Measurements from ENCODE around the gene GTF2IRD2.
"Not testable (repeated sequence)": the region's sequence is repeated elsewhere in the genome, so short reads cannot be mapped to it uniquely, and the experiment has no call there.

DNA sequence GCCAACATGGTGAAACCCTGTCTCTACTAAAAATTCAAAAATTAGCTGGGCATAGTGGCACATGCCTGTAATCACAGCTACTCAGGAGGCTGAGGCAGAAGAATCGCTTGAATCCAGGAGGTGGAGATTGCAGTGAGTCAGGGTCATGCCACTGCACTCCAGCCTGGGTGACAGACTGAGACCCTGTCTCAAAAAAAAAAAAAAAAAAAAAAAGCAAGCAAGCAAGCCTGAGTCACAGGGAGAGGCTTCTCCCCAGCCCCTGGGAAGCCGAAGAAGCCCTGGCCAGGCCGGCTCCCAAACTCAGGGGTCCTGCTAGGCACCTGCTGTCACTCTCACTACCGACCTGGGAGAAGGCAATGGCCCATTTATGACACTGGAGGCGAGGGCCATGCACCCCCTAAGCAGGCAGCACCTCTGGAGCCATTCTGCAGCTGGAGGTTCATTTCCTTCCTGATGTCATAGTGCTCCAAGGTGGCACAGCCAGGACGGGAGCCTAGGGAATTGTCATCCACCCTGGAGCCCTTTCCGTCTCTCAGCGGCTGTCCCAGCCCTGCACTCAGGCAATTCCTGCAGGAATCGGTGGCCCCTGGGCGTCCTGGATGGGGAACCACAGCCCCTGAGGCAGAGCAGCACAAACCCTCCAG is 22.8 kb upstream of the GTF2IRD2 start:
- TF ChIP-seq, protein P1, sequence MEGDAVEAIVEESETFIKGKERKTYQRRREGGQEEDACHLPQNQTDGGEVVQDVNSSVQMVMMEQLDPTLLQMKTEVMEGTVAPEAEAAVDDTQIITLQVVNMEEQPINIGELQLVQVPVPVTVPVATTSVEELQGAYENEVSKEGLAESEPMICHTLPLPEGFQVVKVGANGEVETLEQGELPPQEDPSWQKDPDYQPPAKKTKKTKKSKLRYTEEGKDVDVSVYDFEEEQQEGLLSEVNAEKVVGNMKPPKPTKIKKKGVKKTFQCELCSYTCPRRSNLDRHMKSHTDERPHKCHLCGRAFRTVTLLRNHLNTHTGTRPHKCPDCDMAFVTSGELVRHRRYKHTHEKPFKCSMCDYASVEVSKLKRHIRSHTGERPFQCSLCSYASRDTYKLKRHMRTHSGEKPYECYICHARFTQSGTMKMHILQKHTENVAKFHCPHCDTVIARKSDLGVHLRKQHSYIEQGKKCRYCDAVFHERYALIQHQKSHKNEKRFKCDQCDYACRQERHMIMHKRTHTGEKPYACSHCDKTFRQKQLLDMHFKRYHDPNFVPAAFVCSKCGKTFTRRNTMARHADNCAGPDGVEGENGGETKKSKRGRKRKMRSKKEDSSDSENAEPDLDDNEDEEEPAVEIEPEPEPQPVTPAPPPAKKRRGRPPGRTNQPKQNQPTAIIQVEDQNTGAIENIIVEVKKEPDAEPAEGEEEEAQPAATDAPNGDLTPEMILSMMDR (IDR thresholded peaks at IDR 0.05): not testable (repeated sequence)
- TF ChIP-seq POLR2A (IDR thresholded peaks at IDR 0.05): not testable (repeated sequence)

Data from sigmoid colon (tissue), 3 donors.